Uterus (tissue), 2 donors: ENCODE results near the gene MOV10L1.

ENCODE experiments used
- POLR2A ChIP-seq, 2 donors: fragments of 450-650 bp; IDR thresholded peaks; one replicate each; pipeline ENCODE4 v1.6.1; 2016; ENCODE audit warnings: antibody characterized with exemption in 2 of 2, mild to moderate bottlenecking in 1 of 2, moderate library complexity in 1 of 2
- TF ChIP-seq, protein P1 (sequence below), 4 experiments: fragments of 200-600 bp in 2 of 4; fragments of 450-650 bp in 2 of 4; sonication (generic) in 2 of 4; IDR thresholded peaks; one replicate each; pipeline ENCODE4 v1.5.1; 2016 to 2019; ENCODE audit warnings: antibody characterized with exemption in 4 of 4, mild to moderate bottlenecking in 2 of 4, moderate library complexity in 1 of 4

DNA sequence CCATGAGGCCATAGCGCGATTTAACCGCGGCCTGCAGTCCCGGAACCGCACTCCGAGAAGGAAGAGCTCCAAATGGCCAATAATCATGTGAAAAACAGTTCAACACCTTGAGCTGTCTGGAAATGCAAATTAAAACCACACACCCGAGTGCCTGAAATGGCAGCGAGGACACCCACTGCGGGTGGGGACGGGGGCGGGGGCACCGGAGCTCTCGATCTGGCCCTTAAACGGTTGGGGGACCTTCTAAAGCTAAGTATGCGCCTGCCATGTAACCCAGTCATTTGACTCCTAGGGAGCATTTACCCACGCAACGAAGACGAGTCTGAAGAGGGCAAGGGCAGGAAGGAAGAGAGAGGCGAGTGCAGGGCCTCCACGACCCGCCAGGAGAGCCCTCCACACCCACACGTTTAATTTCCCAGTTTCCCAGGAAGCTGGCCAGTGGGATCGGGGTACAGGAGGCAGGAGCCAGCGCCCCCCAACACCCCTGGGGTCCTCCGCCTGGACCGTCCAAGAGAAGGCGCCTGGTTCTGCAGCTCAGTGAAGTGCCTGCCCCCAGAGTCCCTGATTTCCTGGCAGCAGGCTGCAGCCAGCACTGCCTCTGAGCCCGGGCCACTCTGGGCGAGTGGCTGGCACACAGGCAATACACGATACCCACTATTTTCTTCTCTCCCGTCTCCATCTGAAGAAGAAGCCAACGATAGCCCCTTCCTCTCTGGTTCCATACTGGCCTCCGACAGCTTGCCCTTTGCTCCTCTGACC is 33.4 kb upstream of the MOV10L1 start:
- TF ChIP-seq, protein P1, sequence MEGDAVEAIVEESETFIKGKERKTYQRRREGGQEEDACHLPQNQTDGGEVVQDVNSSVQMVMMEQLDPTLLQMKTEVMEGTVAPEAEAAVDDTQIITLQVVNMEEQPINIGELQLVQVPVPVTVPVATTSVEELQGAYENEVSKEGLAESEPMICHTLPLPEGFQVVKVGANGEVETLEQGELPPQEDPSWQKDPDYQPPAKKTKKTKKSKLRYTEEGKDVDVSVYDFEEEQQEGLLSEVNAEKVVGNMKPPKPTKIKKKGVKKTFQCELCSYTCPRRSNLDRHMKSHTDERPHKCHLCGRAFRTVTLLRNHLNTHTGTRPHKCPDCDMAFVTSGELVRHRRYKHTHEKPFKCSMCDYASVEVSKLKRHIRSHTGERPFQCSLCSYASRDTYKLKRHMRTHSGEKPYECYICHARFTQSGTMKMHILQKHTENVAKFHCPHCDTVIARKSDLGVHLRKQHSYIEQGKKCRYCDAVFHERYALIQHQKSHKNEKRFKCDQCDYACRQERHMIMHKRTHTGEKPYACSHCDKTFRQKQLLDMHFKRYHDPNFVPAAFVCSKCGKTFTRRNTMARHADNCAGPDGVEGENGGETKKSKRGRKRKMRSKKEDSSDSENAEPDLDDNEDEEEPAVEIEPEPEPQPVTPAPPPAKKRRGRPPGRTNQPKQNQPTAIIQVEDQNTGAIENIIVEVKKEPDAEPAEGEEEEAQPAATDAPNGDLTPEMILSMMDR (IDR thresholded peaks at IDR 0.05), result no peak
- TF ChIP-seq POLR2A (IDR thresholded peaks at IDR 0.05), result no peak
